ENCODE measurements around the gene KIF3C. TPM values are rescaled to one million over a fixed set of nuclear protein-coding genes. Genes with fewer than 3 reads are reported as not detected.

KIF3C gene
- total RNA-seq, 1 donor from 2014 or later = 15.2 TPM

- H3K27ac Mint-ChIP-seq = no peak overlapping the region
- no peaks in the 10 kb centered on the region for H3K36me3 Mint-ChIP-seq (ENCODE audit: low read depth)
- no peaks in the 10 kb centered on the region for H3K9me3 Mint-ChIP-seq
- peaks cover 8% of the 10 kb centered on the region for H3K27me3 Mint-ChIP-seq (ENCODE audit: low read depth)
- no peak overlapping the region for H3K4me3 Mint-ChIP-seq (ENCODE audit: low read depth)
- DNase-seq (ENCODE audit: low spot score) = no peak
- intact Hi-C loops (cut with micrococcal nuclease) = no loop called here
- H3K4me1 Mint-ChIP-seq (ENCODE audit: low read depth) = peaks cover 2% of the 10 kb centered on the region
These were observed 88.0 kb downstream of the KIF3C start for GRCh38 chr2:25894135-25894830.

DNA sequence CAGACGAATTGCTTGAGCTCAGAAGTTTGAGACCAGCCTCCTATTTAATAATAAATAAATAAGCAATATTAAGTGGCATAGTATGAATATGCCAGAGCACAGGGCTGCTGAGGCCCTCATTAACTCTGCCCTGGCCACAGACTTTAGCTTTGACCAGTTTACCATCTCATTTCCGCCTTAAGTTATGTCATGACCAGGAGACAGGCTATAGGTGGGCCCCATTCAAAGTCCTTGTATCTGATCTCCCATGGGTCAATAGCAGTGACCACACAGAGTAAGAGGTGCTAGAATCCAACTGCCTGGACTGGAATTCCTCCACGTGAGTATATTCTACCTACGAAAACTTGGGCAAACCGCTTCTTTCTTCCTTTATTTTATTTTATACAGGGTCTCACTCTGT lies 90.6 kb downstream of the KIF3C start:
- H3K4me1 Mint-ChIP-seq (ENCODE audit: low read depth) = peaks cover 2% of the 10 kb centered on the region

DNA sequence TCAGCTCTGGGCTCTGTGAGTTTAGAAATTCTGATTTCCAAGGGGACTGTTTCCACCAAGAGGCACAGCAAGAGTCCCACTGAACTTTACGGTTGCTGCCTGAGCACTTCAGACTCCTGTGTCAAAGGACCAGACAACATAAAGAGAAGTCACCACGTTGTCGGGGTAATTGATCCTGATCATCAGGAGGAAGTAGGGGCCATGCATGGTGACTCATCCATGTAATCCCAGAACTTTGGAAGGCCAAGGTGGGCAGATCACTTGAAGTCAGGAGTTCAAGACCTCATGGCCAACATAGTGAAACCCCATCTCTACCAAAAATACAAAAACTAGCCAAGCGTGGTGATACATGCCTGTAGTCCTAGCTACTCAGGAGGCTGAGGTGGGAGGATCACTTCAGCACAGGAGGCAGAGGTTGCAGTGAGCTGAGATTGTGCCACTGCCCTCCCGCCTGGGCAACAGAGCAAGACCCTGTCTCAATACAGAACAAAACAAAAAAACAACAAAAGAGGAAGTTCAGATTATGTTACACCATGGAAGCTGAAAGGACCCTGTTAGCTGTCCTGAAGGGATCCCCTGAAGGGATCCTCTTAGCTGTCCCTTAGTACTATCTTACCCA lies 94.6 kb downstream of the KIF3C start:
- no peak overlapping the region for H3K4me3 Mint-ChIP-seq (ENCODE audit: low read depth)
- H3K36me3 Mint-ChIP-seq (ENCODE audit: low read depth) = no peaks in the 10 kb centered on the region
- H3K9me3 Mint-ChIP-seq = no peaks in the 10 kb centered on the region
- no peak for DNase-seq (ENCODE audit: low spot score)
- H3K27me3 Mint-ChIP-seq (ENCODE audit: low read depth) = peaks cover 8% of the 10 kb centered on the region
- H3K27ac Mint-ChIP-seq = no peak overlapping the region
- H3K4me1 Mint-ChIP-seq (ENCODE audit: low read depth) = peaks cover 4% of the 10 kb centered on the region
- intact Hi-C loops (cut with micrococcal nuclease) = loop anchor here (10.0 kb wide), 1 partner anchor 283 kb away; no protein-coding TSS in a partner anchor

More for the DNA sequence above, 90.6 kb downstream of the KIF3C start:
- Mint-ChIP-seq H3K36me3 (ENCODE audit: low read depth) (no peaks in the 10 kb centered on the region), H3K9me3 (no peaks in the 10 kb centered on the region), H3K27ac (no peak overlapping the region), H3K4me3 (ENCODE audit: low read depth) (no peak overlapping the region), H3K27me3 (ENCODE audit: low read depth) (peaks cover 9% of the 10 kb centered on the region)
- intact Hi-C loops (cut with micrococcal nuclease) = no loop called here
- no peak for DNase-seq (ENCODE audit: low spot score)

DNA sequence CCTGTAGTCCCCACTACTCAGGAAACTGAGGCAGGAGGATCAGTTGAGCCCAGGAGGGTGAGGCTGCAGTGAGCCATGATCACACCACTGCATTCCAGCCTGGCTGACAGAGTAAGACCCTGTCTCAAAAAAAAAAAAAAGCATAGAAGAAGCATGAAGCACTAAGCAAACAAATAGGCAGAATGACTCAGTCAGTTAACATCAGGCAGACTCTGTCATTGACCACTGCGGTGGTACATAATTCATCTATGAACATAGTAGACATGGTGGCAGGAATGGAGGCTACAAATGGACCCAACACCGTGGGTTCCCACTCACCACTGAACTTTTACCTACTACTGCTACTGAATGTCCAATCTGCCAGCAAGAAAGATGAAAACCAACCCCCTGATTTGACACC lies 96.4 kb downstream of the KIF3C start:
- no peak for DNase-seq (ENCODE audit: low spot score)

DNA sequence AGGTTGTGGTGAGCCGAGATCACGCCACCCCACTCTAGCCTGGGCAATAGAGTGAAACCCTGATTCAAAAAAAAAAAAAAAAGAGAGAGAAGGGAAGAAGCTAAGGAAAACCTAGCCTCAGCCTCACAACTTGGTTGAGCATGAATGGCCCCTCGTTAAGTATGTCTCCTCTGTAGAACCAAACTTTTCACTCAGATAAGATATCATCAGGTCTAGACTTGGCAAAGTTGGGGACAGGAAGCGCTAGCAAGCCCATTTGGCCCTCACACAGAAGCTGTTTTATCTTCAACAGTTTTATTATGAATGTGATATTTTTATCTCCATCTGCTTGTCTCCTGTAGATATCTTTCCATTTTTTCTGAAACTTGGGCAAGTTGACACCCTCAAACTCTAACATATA lies 100.5 kb downstream of the KIF3C start:
- peaks cover 6% of the 10 kb centered on the region for H3K36me3 Mint-ChIP-seq (ENCODE audit: low read depth)

More for the DNA sequence above, 96.4 kb downstream of the KIF3C start:
- peaks cover 8% of the 10 kb centered on the region for H3K27me3 Mint-ChIP-seq (ENCODE audit: low read depth)
- no peak overlapping the region for H3K27ac Mint-ChIP-seq
- H3K36me3 Mint-ChIP-seq (ENCODE audit: low read depth) = no peaks in the 10 kb centered on the region
- H3K4me1 Mint-ChIP-seq (ENCODE audit: low read depth) = peaks cover 10% of the 10 kb centered on the region
- intact Hi-C loops (cut with micrococcal nuclease) = loop anchor here (10.0 kb wide), 1 partner anchor 281 kb away; no protein-coding TSS in a partner anchor
- no peak overlapping the region for H3K4me3 Mint-ChIP-seq (ENCODE audit: low read depth)
- no peaks in the 10 kb centered on the region for H3K9me3 Mint-ChIP-seq

GRCh38 chr2:25879133-25879730 lies 103.1 kb downstream of the KIF3C start:
- no peaks in the 10 kb centered on the region for H3K9me3 Mint-ChIP-seq
- no peak for DNase-seq (ENCODE audit: low spot score)
- peaks cover 13% of the 10 kb centered on the region for H3K36me3 Mint-ChIP-seq (ENCODE audit: low read depth)
- no peaks in the 10 kb centered on the region for H3K27me3 Mint-ChIP-seq (ENCODE audit: low read depth)
- peak overlapping the region; percentile 95 for H3K4me3 Mint-ChIP-seq (ENCODE audit: low read depth)
- H3K4me1 Mint-ChIP-seq (ENCODE audit: low read depth) = peaks cover 41% of the 10 kb centered on the region
- H3K27ac Mint-ChIP-seq = peak overlapping the region; percentile 95
- intact Hi-C loops (cut with micrococcal nuclease) = loop anchor here (2.0 to 5.0 kb wide), 2 partner anchors 84 to 207 kb away; partner anchors contain the start of gene DTNB

More for the DNA sequence above, 100.5 kb downstream of the KIF3C start:
- no peak for DNase-seq (ENCODE audit: low spot score)
- intact Hi-C loops (cut with micrococcal nuclease) = loop anchor here (10.0 kb wide), 1 partner anchor 277 kb away; no protein-coding TSS in a partner anchor
- H3K27ac Mint-ChIP-seq = no peak overlapping the region
- H3K4me1 Mint-ChIP-seq (ENCODE audit: low read depth) = peaks cover 27% of the 10 kb centered on the region
- no peaks in the 10 kb centered on the region for H3K9me3 Mint-ChIP-seq
- H3K4me3 Mint-ChIP-seq (ENCODE audit: low read depth) = no peak overlapping the region
- H3K27me3 Mint-ChIP-seq (ENCODE audit: low read depth) = peaks cover 4% of the 10 kb centered on the region

DNA sequence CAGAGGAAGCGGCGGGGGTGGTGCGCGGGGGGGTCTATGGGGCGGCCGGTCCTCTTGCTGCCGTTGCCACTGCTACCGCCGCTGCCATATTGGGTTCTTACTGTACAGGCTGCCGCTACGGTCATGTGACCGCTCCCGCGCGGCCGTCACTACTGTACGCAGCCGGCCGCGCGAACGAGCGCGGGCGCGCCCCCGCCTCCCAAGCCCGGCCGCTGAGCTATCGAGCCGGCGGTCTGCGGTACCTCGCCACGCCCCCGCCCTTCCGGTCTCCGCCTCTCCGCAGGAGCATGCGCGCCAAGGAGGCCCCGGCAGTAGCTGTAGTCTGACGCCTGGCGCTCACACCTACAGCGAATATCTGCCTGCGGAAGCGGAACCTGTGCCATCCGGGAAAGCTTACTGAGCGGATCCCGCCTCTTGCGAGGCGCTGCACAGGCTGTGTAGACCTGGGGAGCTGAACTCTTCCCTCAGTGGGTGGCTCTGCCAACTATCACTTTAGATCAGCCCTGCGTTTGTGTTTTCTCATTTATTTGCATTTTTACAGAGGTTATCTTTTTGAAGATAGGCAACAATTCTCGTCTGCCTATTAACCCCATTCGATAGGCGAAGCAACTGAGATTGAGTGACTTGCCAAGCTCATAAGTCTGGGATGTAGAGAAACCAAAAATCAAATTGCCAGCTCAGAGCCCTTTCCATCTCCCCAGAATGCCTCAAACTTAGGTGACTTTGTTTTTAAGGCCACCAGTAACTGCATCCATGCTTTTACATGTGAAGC lies 103.8 kb downstream of the KIF3C start, which contains the start of gene ASXL2:
ASXL2 (minus strand) TSS at position 127 of the 772 bp plus-strand sequence. CDS start 265 bp downstream, outside the sequence.
- Mint-ChIP-seq H3K4me3 (ENCODE audit: low read depth) (peak within 1 kb of the TSS; percentile 95), H3K27ac (peak within 1 kb of the TSS; percentile 95), H3K9me3 (no peaks in the 10 kb centered on the region), H3K4me1 (ENCODE audit: low read depth) (peaks cover 43% of the 10 kb centered on the region), H3K36me3 (ENCODE audit: low read depth) (peaks cover 18% of the 10 kb centered on the region), H3K27me3 (ENCODE audit: low read depth) (no peaks in the 10 kb centered on the region)
- DNase-seq (ENCODE audit: low spot score) = peak; percentile 98
- intact Hi-C loops (cut with micrococcal nuclease) = loop anchor here (1.0 to 5.0 kb wide), 4 partner anchors 26 to 206 kb away; partner anchors contain the start of genes DTNB and RAB10

GRCh38 chr2:25877431-25878360 lies 104.6 kb downstream of the KIF3C start:
- intact Hi-C loops (cut with micrococcal nuclease) = loop anchor here (1.0 to 5.0 kb wide), 4 partner anchors 25 to 205 kb away; partner anchors contain the start of genes DTNB and RAB10
- H3K4me1 Mint-ChIP-seq (ENCODE audit: low read depth) = peaks cover 41% of the 10 kb centered on the region
- H3K27me3 Mint-ChIP-seq (ENCODE audit: low read depth) = no peaks in the 10 kb centered on the region
- H3K27ac Mint-ChIP-seq = peak overlapping the region; percentile 95
- H3K9me3 Mint-ChIP-seq = no peaks in the 10 kb centered on the region
- DNase-seq (ENCODE audit: low spot score) = peak; percentile 49
- peaks cover 23% of the 10 kb centered on the region for H3K36me3 Mint-ChIP-seq (ENCODE audit: low read depth)
- H3K4me3 Mint-ChIP-seq (ENCODE audit: low read depth) = peak overlapping the region; percentile 95

Other genes with a start within 250 kb of the KIF3C start
- 76.7 and 80.7 TPM in 2 replicates for gene ASXL2, start 104.0 kb downstream of the KIF3C start, total RNA-seq
- 134 and 140 TPM in 2 replicates for gene RAB10, start 51.6 kb upstream of the KIF3C start, total RNA-seq
- gene GAREM2, start 190.6 kb upstream of the KIF3C start, total RNA-seq = 3.9 and 5.9 TPM in 2 replicates

All from activated T-helper 2 cell treated with anti-CD3 and anti-CD28 coated beads, Interferon-gamma antibody, Interleukin-2, Interleukin-4, amounts not matched to agents 10 μg/mL and 5 μg/mL and 100 μg/mL, durations not matched to agents 14 hours and 24 hours and 36 hours (primary cell).